SK-N-SH treated with all-trans-retinoic acid at 6 μM for 48 hours (cell line): ENCODE measurements around the gene DNAH3.
A peak's percentile ranks its signal among the peaks of the same experiment; 100 is the strongest.
"Not testable (repeated sequence)": the region's sequence is repeated elsewhere in the genome, so short reads cannot be mapped to it uniquely, and the experiment has no call there.

Source experiments
- ATAC-seq: fragments of 200-7000 bp; cut with Tn5 transposase; 3 replicates; pipeline ENCODE4 v1.9.1; 2020; ENCODE audit warnings: mild to moderate bottlenecking, moderate library complexity
- CSDC2 ChIP-seq: fragments of 250-450 bp; sonication (Bioruptor Pico); IDR thresholded peaks from 2 replicates; pipeline ENCODE4 v1.5.0; 2020; ENCODE audit warnings: mild to moderate bottlenecking, moderate library complexity
- ESRRG ChIP-seq: fragments of 250-450 bp; sonication (Bioruptor Pico); IDR thresholded peaks from 2 replicates; pipeline ENCODE4 v1.6.1; 2021; ENCODE audit warnings: mild to moderate bottlenecking
- GLIS3 ChIP-seq: fragments of 250-450 bp; sonication (Bioruptor Pico); IDR thresholded peaks from 2 replicates; pipeline ENCODE4 v1.5.0; 2020; ENCODE audit warnings: mild to moderate bottlenecking, moderate library complexity
- ISL1 ChIP-seq: fragments of 250-450 bp; sonication (Bioruptor Pico); IDR thresholded peaks from 2 replicates; pipeline ENCODE4 v2.1.2; 2022; ENCODE audit warnings: mild to moderate bottlenecking, moderate library complexity
- OSR1 ChIP-seq: fragments of 250-450 bp; sonication (Bioruptor Pico); IDR thresholded peaks from 2 replicates; pipeline ENCODE4 v1.8.0; 2022; ENCODE audit warnings: moderate library complexity, mild to moderate bottlenecking, inconsistent platforms
- PPARA ChIP-seq: fragments of 250-450 bp; sonication (Bioruptor Pico); IDR thresholded peaks from 2 replicates; pipeline ENCODE4 v1.5.0; 2020; ENCODE audit warnings: mild to moderate bottlenecking, borderline replicate concordance
- SNAI2 ChIP-seq: fragments of 250-450 bp; sonication (Bioruptor Pico); IDR thresholded peaks from 2 replicates; pipeline ENCODE4 v1.5.0; 2020; ENCODE audit warnings: mild to moderate bottlenecking, moderate library complexity
- TCF4 ChIP-seq: fragments of 250-450 bp; sonication (Bioruptor Pico); IDR thresholded peaks from 2 replicates; pipeline ENCODE4 v1.8.0; 2021; ENCODE audit warnings: mild to moderate bottlenecking, moderate library complexity, borderline replicate concordance
- TOX ChIP-seq: fragments of 250-450 bp; sonication (Bioruptor Pico); IDR thresholded peaks from 2 replicates; pipeline ENCODE4 v1.8.0; 2021; ENCODE audit warnings: mild to moderate bottlenecking, moderate library complexity, borderline replicate concordance
- ZC3H10 ChIP-seq: fragments of 250-450 bp; sonication (Bioruptor Pico); IDR thresholded peaks from 2 replicates; pipeline ENCODE4 v1.5.1; 2021; ENCODE audit warnings: mild to moderate bottlenecking, moderate library complexity
- ZFP3 ChIP-seq: fragments of 250-450 bp; sonication (Bioruptor Pico); IDR thresholded peaks from 2 replicates; pipeline ENCODE4 v1.5.0; 2020; ENCODE audit warnings: mild to moderate bottlenecking, moderate library complexity
- ZNF565 ChIP-seq: fragments of 450-650 bp; formaldehyde crosslinking; conservative IDR thresholded peaks from 2 replicates; pipeline ENCODE4 v1.5.0; 2020; ENCODE audit warnings: low read depth, mild to moderate bottlenecking, moderate library complexity
- ZNF70 ChIP-seq: fragments of 450-650 bp; formaldehyde crosslinking; IDR thresholded peaks from 2 replicates; pipeline ENCODE4 v1.5.0; 2020; ENCODE audit warnings: mild to moderate bottlenecking, moderate library complexity
- ZNF8 ChIP-seq: fragments of 450-650 bp; formaldehyde crosslinking; IDR thresholded peaks from 2 replicates; pipeline ENCODE4 v1.5.0; 2020; ENCODE audit warnings: mild to moderate bottlenecking, moderate library complexity
- TF ChIP-seq, protein P1 (sequence below): fragments of 250-450 bp; sonication (Bioruptor Pico); IDR thresholded peaks from 2 replicates; pipeline ENCODE4 v1.8.0; 2020; ENCODE audit warnings: mild to moderate bottlenecking, moderate library complexity, borderline replicate concordance
- TF ChIP-seq, protein P2 (sequence below): fragments of 250-450 bp; sonication (Bioruptor Pico); IDR thresholded peaks from 2 replicates; pipeline ENCODE4 v1.5.1; 2020; ENCODE audit warnings: low read depth, mild to moderate bottlenecking, moderate library complexity
- TF ChIP-seq, protein P3 (sequence below): fragments of 250-450 bp; sonication (Bioruptor Pico); IDR thresholded peaks from 2 replicates; pipeline ENCODE4 v1.8.0; 2021; ENCODE audit warnings: low read depth, mild to moderate bottlenecking, moderate library complexity, borderline replicate concordance
- TF ChIP-seq, protein P4 (sequence below): fragments of 250-450 bp; sonication (Bioruptor Pico); IDR thresholded peaks from 2 replicates; pipeline ENCODE4 v1.5.1; 2021; ENCODE audit warnings: mild to moderate bottlenecking, moderate library complexity
- TF ChIP-seq, protein P5 (sequence below): fragments of 250-450 bp; sonication (Bioruptor Pico); IDR thresholded peaks from 2 replicates; pipeline ENCODE4 v1.5.0; 2020; ENCODE audit warnings: mild to moderate bottlenecking, moderate library complexity

DNAH3 gene

DNA sequence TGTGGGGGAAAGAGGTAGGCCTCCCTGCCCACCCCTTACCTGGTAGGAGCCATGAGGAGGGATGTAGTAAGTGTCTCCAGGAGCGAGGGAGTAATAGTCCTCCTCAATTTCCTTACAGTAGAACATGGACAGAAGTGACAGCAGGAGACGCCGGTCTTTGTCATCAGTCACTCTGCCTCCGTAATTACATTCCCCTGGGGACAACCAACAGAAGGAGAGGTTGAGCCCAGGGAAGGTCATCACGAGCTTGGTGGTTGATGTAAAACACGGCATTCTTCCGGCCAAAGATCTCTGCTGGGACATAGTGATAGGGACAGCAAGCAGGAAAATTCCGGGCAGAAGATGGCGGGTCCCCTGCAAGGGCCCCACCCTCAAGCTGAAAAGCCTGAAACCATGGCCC, 202.2 kb downstream of the DNAH3 start (continued):
- TF ChIP-seq, protein P1, sequence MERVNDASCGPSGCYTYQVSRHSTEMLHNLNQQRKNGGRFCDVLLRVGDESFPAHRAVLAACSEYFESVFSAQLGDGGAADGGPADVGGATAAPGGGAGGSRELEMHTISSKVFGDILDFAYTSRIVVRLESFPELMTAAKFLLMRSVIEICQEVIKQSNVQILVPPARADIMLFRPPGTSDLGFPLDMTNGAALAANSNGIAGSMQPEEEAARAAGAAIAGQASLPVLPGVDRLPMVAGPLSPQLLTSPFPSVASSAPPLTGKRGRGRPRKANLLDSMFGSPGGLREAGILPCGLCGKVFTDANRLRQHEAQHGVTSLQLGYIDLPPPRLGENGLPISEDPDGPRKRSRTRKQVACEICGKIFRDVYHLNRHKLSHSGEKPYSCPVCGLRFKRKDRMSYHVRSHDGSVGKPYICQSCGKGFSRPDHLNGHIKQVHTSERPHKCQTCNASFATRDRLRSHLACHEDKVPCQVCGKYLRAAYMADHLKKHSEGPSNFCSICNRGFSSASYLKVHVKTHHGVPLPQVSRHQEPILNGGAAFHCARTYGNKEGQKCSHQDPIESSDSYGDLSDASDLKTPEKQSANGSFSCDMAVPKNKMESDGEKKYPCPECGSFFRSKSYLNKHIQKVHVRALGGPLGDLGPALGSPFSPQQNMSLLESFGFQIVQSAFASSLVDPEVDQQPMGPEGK (CRISPR knock-in tag), result no peak
- no peak for TF ChIP-seq ESRRG (CRISPR knock-in tag)

DNA sequence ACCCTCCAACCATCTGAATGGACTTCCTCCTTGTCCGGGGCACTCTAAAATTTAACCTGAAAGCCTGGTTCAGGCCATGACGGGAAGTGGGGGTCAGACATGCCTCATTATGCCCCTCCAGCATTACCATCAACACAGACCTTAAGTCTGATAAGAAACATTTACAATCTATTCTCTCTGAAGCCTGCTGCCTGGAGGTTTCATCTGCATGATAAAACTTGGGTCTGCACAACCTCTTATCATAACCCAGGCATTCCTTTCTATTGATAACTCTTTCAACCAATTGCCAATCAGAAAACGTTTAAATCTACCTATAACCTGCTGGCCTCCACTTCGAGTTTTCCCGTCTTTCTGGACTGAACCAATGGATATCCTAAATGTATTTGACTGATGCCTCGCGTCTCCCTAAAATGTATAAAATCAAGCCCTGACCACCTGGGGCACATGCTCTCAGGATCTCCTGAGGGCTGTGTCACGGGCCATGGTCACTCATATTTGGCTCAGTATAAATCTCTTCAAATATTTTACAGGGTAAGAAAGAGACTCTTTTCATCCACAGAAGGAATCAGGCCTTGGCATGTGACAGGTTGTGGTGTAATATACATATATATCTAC, 204.5 kb downstream of the DNAH3 start:
- no peak for ATAC-seq
- TF ChIP-seq, protein P2, sequence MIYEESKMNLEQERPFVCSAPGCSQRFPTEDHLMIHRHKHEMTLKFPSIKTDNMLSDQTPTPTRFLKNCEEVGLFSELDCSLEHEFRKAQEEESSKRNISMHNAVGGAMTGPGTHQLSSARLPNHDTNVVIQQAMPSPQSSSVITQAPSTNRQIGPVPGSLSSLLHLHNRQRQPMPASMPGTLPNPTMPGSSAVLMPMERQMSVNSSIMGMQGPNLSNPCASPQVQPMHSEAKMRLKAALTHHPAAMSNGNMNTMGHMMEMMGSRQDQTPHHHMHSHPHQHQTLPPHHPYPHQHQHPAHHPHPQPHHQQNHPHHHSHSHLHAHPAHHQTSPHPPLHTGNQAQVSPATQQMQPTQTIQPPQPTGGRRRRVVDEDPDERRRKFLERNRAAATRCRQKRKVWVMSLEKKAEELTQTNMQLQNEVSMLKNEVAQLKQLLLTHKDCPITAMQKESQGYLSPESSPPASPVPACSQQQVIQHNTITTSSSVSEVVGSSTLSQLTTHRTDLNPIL (CRISPR knock-in tag), result no peak
- no peak for TF ChIP-seq ZC3H10 (CRISPR knock-in tag)
- TF ChIP-seq ZFP3 (CRISPR knock-in tag), result no peak
- TF ChIP-seq OSR1 (CRISPR knock-in tag), result no peak
- TF ChIP-seq PPARA, result no peak
- no peak for TF ChIP-seq SNAI2
- no peak for TF ChIP-seq ZNF565 (CRISPR knock-in tag)
- TF ChIP-seq GLIS3, result no peak
- no peak for TF ChIP-seq ESRRG (CRISPR knock-in tag)
- TF ChIP-seq ZNF70, result no peak

DNA sequence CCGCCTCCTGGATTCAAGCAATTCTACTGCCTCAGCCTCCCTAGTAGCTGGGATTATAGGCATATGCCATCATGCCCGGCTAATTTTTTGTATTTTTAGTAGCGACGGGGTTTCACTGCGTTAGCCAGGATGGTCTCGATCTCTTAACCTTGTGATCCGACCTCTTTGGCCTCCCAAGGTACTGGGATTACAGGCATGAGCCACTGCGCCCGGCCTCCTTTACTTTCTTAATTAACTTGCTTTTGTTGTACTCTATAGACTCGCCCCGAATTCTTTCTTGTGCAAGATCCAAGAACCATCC, 205.1 kb downstream of the DNAH3 start:
- not testable (repeated sequence) for ATAC-seq

DNA sequence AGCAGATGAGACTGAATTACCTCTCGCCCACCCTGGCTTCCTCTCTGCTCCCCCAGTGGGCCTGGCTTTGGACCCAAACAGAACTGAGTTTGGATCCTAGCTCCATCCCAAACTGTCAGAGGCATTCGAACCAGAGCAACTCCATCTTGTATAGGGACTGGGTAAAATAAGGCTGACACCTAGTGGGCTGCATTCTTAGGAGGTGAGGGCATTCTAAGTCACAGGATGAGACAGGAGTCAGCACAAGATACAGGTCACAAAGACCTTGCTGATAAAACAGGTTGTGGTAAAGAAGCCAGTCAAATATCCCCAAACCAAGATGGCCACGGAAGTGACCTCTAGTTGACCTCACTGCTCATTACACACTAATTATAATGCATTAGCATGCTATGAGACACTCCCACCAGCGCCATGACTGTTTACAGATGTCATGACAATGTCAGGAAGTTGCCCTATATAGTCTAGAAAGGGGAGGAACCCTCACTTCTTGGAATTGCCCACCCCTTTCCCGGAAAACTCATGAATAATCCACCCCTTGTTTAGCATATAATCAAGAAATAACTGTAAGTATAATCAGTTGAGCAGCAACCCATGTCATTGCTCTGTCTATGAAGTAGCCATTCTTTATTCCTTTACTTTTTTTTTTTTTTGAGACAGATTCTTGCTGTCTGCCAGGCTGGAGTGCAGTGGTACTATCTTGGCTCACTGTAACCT, 205.6 kb downstream of the DNAH3 start:
- TF ChIP-seq ZFP3 (CRISPR knock-in tag), result peak; percentile 60; the same call in 1 of the 2 replicates
- no peak for TF ChIP-seq TOX (CRISPR knock-in tag)
- TF ChIP-seq, protein P3, sequence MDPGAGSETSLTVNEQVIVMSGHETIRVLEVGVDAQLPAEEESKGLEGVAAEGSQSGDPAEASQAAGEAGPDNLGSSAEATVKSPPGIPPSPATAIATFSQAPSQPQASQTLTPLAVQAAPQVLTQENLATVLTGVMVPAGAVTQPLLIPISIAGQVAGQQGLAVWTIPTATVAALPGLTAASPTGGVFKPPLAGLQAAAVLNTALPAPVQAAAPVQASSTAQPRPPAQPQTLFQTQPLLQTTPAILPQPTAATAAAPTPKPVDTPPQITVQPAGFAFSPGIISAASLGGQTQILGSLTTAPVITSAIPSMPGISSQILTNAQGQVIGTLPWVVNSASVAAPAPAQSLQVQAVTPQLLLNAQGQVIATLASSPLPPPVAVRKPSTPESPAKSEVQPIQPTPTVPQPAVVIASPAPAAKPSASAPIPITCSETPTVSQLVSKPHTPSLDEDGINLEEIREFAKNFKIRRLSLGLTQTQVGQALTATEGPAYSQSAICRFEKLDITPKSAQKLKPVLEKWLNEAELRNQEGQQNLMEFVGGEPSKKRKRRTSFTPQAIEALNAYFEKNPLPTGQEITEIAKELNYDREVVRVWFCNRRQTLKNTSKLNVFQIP, result no peak
- TF ChIP-seq CSDC2 (CRISPR knock-in tag), result peak; percentile 82
- TF ChIP-seq, all 23 proteins: peak for 2
- peak; percentile 38; the same call in 1 of the 3 replicates for ATAC-seq

DNA sequence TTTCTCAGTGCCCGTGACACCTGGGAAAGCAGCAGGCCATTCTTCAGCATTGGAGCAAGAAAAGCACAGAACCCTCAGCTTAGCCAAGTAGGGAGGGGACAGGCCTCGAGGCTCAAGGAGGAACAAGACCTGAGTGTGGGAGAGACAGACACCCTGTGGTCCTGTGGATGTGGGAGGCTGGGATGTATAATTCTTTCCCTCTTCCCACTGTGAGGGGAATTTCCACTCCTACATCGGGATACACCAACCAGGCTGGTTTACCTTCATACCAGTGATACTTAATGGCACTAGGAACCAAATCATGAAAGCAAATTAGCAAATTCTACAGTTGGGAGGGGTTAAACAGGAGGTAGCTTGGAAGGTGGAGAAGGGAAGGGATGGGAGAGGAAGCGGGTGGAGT, 208.4 kb downstream of the DNAH3 start:
- ATAC-seq, result no peak
- no peak for TF ChIP-seq ZNF8 (CRISPR knock-in tag)
- no peak for TF ChIP-seq ISL1 (CRISPR knock-in tag)
- no peak for TF ChIP-seq ZNF565 (CRISPR knock-in tag)
- TF ChIP-seq PPARA, result no peak
- TF ChIP-seq, protein P4, sequence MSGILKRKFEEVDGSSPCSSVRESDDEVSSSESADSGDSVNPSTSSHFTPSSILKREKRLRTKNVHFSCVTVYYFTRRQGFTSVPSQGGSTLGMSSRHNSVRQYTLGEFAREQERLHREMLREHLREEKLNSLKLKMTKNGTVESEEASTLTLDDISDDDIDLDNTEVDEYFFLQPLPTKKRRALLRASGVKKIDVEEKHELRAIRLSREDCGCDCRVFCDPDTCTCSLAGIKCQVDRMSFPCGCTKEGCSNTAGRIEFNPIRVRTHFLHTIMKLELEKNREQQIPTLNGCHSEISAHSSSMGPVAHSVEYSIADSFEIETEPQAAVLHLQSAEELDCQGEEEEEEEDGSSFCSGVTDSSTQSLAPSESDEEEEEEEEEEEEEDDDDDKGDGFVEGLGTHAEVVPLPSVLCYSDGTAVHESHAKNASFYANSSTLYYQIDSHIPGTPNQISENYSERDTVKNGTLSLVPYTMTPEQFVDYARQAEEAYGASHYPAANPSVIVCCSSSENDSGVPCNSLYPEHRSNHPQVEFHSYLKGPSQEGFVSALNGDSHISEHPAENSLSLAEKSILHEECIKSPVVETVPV (CRISPR knock-in tag), result no peak

DNA sequence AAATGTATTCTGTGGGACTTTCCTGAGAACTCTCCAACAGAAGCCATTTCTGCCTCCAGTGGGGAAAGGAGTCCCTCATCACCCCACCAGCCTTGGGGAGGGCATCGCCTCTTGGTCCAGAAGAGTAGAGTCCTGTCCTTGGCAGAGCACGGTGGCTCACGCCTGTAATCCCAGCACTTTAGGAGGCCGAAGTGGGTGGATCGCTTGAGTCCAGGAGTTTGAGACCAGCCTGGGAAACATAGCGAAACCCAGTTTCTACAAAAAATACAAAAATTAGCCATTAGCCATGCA, 209.1 kb downstream of the DNAH3 start:
- ATAC-seq, result no peak
- TF ChIP-seq GLIS3 (no peak), ISL1 (CRISPR knock-in tag) (no peak), PPARA (no peak), TOX (CRISPR knock-in tag) (no peak), ZNF8 (CRISPR knock-in tag) (no peak), TCF4 (CRISPR knock-in tag) (no peak), ZFP3 (CRISPR knock-in tag) (no peak), SNAI2 (no peak), ZNF565 (CRISPR knock-in tag) (no peak), CSDC2 (CRISPR knock-in tag) (no peak)
- TF ChIP-seq, protein P5, sequence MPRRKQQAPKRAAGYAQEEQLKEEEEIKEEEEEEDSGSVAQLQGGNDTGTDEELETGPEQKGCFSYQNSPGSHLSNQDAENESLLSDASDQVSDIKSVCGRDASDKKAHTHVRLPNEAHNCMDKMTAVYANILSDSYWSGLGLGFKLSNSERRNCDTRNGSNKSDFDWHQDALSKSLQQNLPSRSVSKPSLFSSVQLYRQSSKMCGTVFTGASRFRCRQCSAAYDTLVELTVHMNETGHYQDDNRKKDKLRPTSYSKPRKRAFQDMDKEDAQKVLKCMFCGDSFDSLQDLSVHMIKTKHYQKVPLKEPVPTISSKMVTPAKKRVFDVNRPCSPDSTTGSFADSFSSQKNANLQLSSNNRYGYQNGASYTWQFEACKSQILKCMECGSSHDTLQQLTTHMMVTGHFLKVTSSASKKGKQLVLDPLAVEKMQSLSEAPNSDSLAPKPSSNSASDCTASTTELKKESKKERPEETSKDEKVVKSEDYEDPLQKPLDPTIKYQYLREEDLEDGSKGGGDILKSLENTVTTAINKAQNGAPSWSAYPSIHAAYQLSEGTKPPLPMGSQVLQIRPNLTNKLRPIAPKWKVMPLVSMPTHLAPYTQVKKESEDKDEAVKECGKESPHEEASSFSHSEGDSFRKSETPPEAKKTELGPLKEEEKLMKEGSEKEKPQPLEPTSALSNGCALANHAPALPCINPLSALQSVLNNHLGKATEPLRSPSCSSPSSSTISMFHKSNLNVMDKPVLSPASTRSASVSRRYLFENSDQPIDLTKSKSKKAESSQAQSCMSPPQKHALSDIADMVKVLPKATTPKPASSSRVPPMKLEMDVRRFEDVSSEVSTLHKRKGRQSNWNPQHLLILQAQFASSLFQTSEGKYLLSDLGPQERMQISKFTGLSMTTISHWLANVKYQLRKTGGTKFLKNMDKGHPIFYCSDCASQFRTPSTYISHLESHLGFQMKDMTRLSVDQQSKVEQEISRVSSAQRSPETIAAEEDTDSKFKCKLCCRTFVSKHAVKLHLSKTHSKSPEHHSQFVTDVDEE (CRISPR knock-in tag), result no peak
- TF ChIP-seq, protein P1 (CRISPR knock-in tag), result no peak
- TF ChIP-seq, protein P2 (CRISPR knock-in tag), result no peak
